HEK293 (cell line): ENCODE data around the gene SDR42E1.
A peak's percentile ranks its signal among the peaks of the same experiment; 100 is the strongest.

Source experiments
- CTCF ChIA-PET: fragments of 350-600 bp; formaldehyde crosslinking; extraction: SDS; loops from one replicate; lab custom pipeline; 2021; ENCODE audit warnings: antibody characterized with exemption; lab: Yijun Ruan, JAX
- POLR2A ChIA-PET: fragments of 300-600 bp; formaldehyde crosslinking; extraction: SDS; loops from one replicate; lab custom pipeline; 2020; ENCODE audit warnings: antibody characterized with exemption, inconsistent platforms; lab: Yijun Ruan, JAX
- H3K27ac ChIP-seq: fragments of 200-500 bp; sonication (Bioruptor generic); 2 replicates; pipeline ENCODE4 v1.5.1; 2014; ENCODE audit warnings: low read depth, low read length, control low read depth, inconsistent platforms; ENCODE audit errors: extremely low read depth
- H3K36me3 ChIP-seq, 2 experiments: fragments of 200-500 bp in 1 of 2; sonication (Bioruptor generic) in 1 of 2; 1 replicate in 1 of 2; 2 replicates in 1 of 2; pipeline ENCODE4 v1.5.1; 2014 to 2017; ENCODE audit warnings: inconsistent platforms in 2 of 2, low read length in 2 of 2; ENCODE audit not compliant: control insufficient read depth in 2 of 2, insufficient read depth in 1 of 2
- H3K4me1 ChIP-seq: fragments of 200-500 bp; sonication (Bioruptor generic); 2 replicates; pipeline ENCODE4 v1.5.1; 2014; ENCODE audit warnings: mild to moderate bottlenecking, low read length, inconsistent platforms; ENCODE audit not compliant: control insufficient read depth, insufficient read depth
- H3K4me3 ChIP-seq: 2 replicates; pipeline ENCODE4 v1.5.1; 2011; ENCODE audit warnings: low read depth, mild to moderate bottlenecking, control low read depth, low read length, moderate library complexity
- H3K9me3 ChIP-seq: fragments of 200-500 bp; sonication (Bioruptor generic); 2 replicates; pipeline ENCODE4 v1.5.1; 2014; ENCODE audit warnings: low read depth, low read length, inconsistent platforms; ENCODE audit not compliant: control insufficient read depth, insufficient read depth
- BCL11B ChIP-seq: fragments of 450-650 bp; formaldehyde crosslinking; IDR thresholded peaks from 2 replicates; pipeline ENCODE4 v1.5.1; 2016; ENCODE audit warnings: low read depth, missing biosample characterization, missing genetic modification characterization
- HIC1 ChIP-seq: fragments of 450-650 bp; formaldehyde crosslinking; IDR thresholded peaks from 2 replicates; pipeline ENCODE4 v1.5.1; 2016; ENCODE audit warnings: missing biosample characterization, missing genetic modification characterization
- HOXC10 ChIP-seq: sonication (generic); formaldehyde crosslinking; IDR thresholded peaks from 2 replicates; pipeline ENCODE4 v1.8.1; 2023; ENCODE audit warnings: mild to moderate bottlenecking, missing genetic modification reagents
- KLF1 ChIP-seq: fragments of 450-650 bp; formaldehyde crosslinking; IDR thresholded peaks from 2 replicates; pipeline ENCODE4 v1.5.1; 2016; ENCODE audit warnings: missing biosample characterization, missing genetic modification characterization
- KLF10 ChIP-seq: fragments of 450-650 bp; IDR thresholded peaks from 2 replicates; pipeline ENCODE4 v1.5.1; 2018; ENCODE audit warnings: missing biosample characterization, mild to moderate bottlenecking, missing genetic modification characterization
- KLF16 ChIP-seq: fragments of 450-650 bp; formaldehyde crosslinking; IDR thresholded peaks from 2 replicates; pipeline ENCODE4 v1.5.1; 2017; ENCODE audit warnings: missing biosample characterization, missing genetic modification characterization
- RBAK ChIP-seq: fragments of 450-650 bp; formaldehyde crosslinking; IDR thresholded peaks from 2 replicates; pipeline ENCODE4 v1.5.1; 2016; ENCODE audit warnings: missing biosample characterization, missing genetic modification characterization
- ZBTB1 ChIP-seq: fragments of 450-650 bp; formaldehyde crosslinking; IDR thresholded peaks from 2 replicates; pipeline ENCODE4 v1.5.1; 2016; ENCODE audit warnings: missing biosample characterization, missing genetic modification characterization
- ZBTB10 ChIP-seq: fragments of 450-650 bp; formaldehyde crosslinking; IDR thresholded peaks from 2 replicates; pipeline ENCODE4 v1.5.1; 2016; ENCODE audit warnings: missing biosample characterization, missing genetic modification characterization
- ZBTB44 ChIP-seq: fragments of 450-650 bp; IDR thresholded peaks from 2 replicates; pipeline ENCODE4 v1.5.1; 2018; ENCODE audit warnings: missing biosample characterization, mild to moderate bottlenecking, missing genetic modification characterization
- ZBTB6 ChIP-seq: fragments of 450-650 bp; formaldehyde crosslinking; IDR thresholded peaks from 2 replicates; pipeline ENCODE4 v1.5.1; 2017; ENCODE audit warnings: missing biosample characterization, missing genetic modification characterization
- ZFP41 ChIP-seq: fragments of 450-650 bp; formaldehyde crosslinking; IDR thresholded peaks from 2 replicates; pipeline ENCODE4 v1.5.1; 2016; ENCODE audit warnings: missing biosample characterization, missing genetic modification characterization, borderline replicate concordance
- ZNF140 ChIP-seq: fragments of 450-650 bp; formaldehyde crosslinking; IDR thresholded peaks from 2 replicates; pipeline ENCODE4 v1.5.1; 2016; ENCODE audit warnings: missing biosample characterization, missing genetic modification characterization
- ZNF19 ChIP-seq: fragments of 450-650 bp; formaldehyde crosslinking; IDR thresholded peaks from 2 replicates; pipeline ENCODE4; 2016; ENCODE audit warnings: missing biosample characterization, missing genetic modification characterization, low read depth
- ZNF324 ChIP-seq: fragments of 450-650 bp; formaldehyde crosslinking; IDR thresholded peaks from 2 replicates; pipeline ENCODE4 v1.5.1; 2016; ENCODE audit warnings: missing biosample characterization, missing genetic modification characterization
- ZNF335 ChIP-seq: fragments of 450-650 bp; formaldehyde crosslinking; conservative IDR thresholded peaks from 2 replicates; pipeline ENCODE4 v1.5.1; 2016; ENCODE audit warnings: missing biosample characterization, missing genetic modification characterization
- ZNF433 ChIP-seq: fragments of 450-650 bp; formaldehyde crosslinking; IDR thresholded peaks from 2 replicates; pipeline ENCODE4 v1.5.1; 2016; ENCODE audit warnings: missing biosample characterization, missing genetic modification characterization, low read depth
- ZNF473 ChIP-seq: fragments of 450-650 bp; formaldehyde crosslinking; IDR thresholded peaks from 2 replicates; pipeline ENCODE4 v1.5.1; 2017; ENCODE audit warnings: missing biosample characterization, missing genetic modification characterization
- ZNF48 ChIP-seq: fragments of 450-650 bp; formaldehyde crosslinking; IDR thresholded peaks from 2 replicates; pipeline ENCODE4 v1.5.1; 2016; ENCODE audit warnings: missing biosample characterization, missing genetic modification characterization
- ZNF514 ChIP-seq: fragments of 450-650 bp; formaldehyde crosslinking; IDR thresholded peaks from 2 replicates; pipeline ENCODE4 v1.5.1; 2016; ENCODE audit warnings: missing biosample characterization, missing genetic modification characterization
- ZNF521 ChIP-seq: fragments of 450-650 bp; formaldehyde crosslinking; IDR thresholded peaks from 2 replicates; pipeline ENCODE4 v1.5.1; 2017; ENCODE audit warnings: missing biosample characterization, mild to moderate bottlenecking, missing genetic modification characterization
- ZNF530 ChIP-seq: fragments of 450-650 bp; formaldehyde crosslinking; IDR thresholded peaks from 2 replicates; pipeline ENCODE4 v1.5.1; 2016; ENCODE audit warnings: low read depth, missing biosample characterization, missing genetic modification characterization
- ZNF544 ChIP-seq: fragments of 450-650 bp; formaldehyde crosslinking; IDR thresholded peaks from 2 replicates; pipeline ENCODE4 v1.5.0; 2017; ENCODE audit warnings: missing biosample characterization, missing genetic modification characterization
- ZNF707 ChIP-seq: fragments of 450-650 bp; formaldehyde crosslinking; IDR thresholded peaks from 2 replicates; pipeline ENCODE4 v1.5.1; 2016; ENCODE audit warnings: missing biosample characterization, missing genetic modification characterization
- ZNF747 ChIP-seq: fragments of 450-650 bp; formaldehyde crosslinking; IDR thresholded peaks from 2 replicates; pipeline ENCODE4 v1.5.1; 2016; ENCODE audit warnings: missing biosample characterization, missing genetic modification characterization

The SDR42E1 gene

GRCh38 chr16:82042846-82043245, 31.6 kb upstream of the SDR42E1 start (continued):
- TF ChIP-seq ZNF707 (tag by site-specific recombination), result no peak
- TF ChIP-seq ZNF48 (tag by site-specific recombination), result no peak
- no peak for TF ChIP-seq HOXC10
- TF ChIP-seq ZNF521 (tag by site-specific recombination), result no peak
- TF ChIP-seq KLF10 (tag by site-specific recombination), result no peak

- POLR2A ChIA-PET, result no interaction called here
- no peak overlapping the region for H3K27ac ChIP-seq
- H3K9me3 ChIP-seq, result no peaks in the 10 kb centered on the region
- CTCF ChIA-PET, result interaction anchor here (1.9 kb wide), 1 partner anchor 19 kb away, joined by 7 read pairs; no protein-coding TSS in a partner anchor
- H3K36me3 ChIP-seq, result no peaks in the 10 kb centered on the region
- TF ChIP-seq KLF1 (tag by site-specific recombination) (peak; percentile 36; the same call in 1 of the 2 replicates), ZBTB44 (no peak)
- TF ChIP-seq, all 188 proteins: peak for 1
- H3K4me1 ChIP-seq, result no peaks in the 10 kb centered on the region
- H3K4me3 ChIP-seq, result no peak overlapping the region
Measured at GRCh38 chr16:82042144-82042543, 30.9 kb upstream of the SDR42E1 start.

GRCh38 chr16:82041542-82041941, 30.3 kb upstream of the SDR42E1 start:
- H3K36me3 ChIP-seq, result no peaks in the 10 kb centered on the region
- CTCF ChIA-PET, result interaction anchor here (0.6 kb wide), 1 partner anchor 12 kb away, joined by 3 read pairs; no protein-coding TSS in a partner anchor
- no peaks in the 10 kb centered on the region for H3K9me3 ChIP-seq
- no peaks in the 10 kb centered on the region for H3K4me1 ChIP-seq
- POLR2A ChIA-PET, result no interaction called here
- no peak overlapping the region for H3K4me3 ChIP-seq
- H3K27ac ChIP-seq, result no peak overlapping the region
- TF ChIP-seq ZNF335 (no peak), ZBTB10 (tag by site-specific recombination) (no peak), ZNF433 (no peak), ZNF544 (tag by site-specific recombination) (no peak), ZNF530 (no peak), ZBTB1 (tag by site-specific recombination) (no peak), ZNF140 (tag by site-specific recombination) (no peak), ZNF19 (tag by site-specific recombination) (no peak), KLF16 (tag by site-specific recombination) (no peak), ZNF514 (tag by site-specific recombination) (no peak), HIC1 (tag by site-specific recombination) (no peak), ZBTB6 (tag by site-specific recombination) (no peak), RBAK (tag by site-specific recombination) (no peak), BCL11B (tag by site-specific recombination) (no peak), ZNF747 (tag by site-specific recombination) (no peak), ZNF473 (tag by site-specific recombination) (no peak), ZNF324 (no peak), ZFP41 (no peak)
- TF ChIP-seq, all 188 proteins: peak for 0
